HuH-7.5 (cell line): ENCODE results near the gene MED25.
A peak's percentile ranks its signal among the peaks of the same experiment; 100 is the strongest.

Experiments used
- DNase-seq: peaks from one replicate; pipeline ENCODE4 v3.0.0; 2011; ENCODE audit warnings: low spot score

MED25 gene

GRCh38 chr19:49858088-49858985, 40.2 kb downstream of the MED25 start:
- peak; percentile 52 for DNase-seq

GRCh38 chr19:49859682-49860335, 41.7 kb downstream of the MED25 start:
- DNase-seq = no peak

GRCh38 chr19:49860336-49861102, 42.4 kb downstream of the MED25 start:
- DNase-seq = no peak

- no peak for DNase-seq
These were observed 43.0 kb downstream of the MED25 start for GRCh38 chr19:49861107-49861506.

- DNase-seq = no peak
These were observed 43.7 kb downstream of the MED25 start for GRCh38 chr19:49861541-49862378.

GRCh38 chr19:49862391-49863253, 44.5 kb downstream of the MED25 start:
- peak; percentile 87 for DNase-seq

- no peak for DNase-seq
These were observed 45.3 kb downstream of the MED25 start for GRCh38 chr19:49863254-49863934.

GRCh38 chr19:49863935-49864320, 45.8 kb downstream of the MED25 start:
- DNase-seq = no peak

GRCh38 chr19:49864890-49865289, 46.8 kb downstream of the MED25 start:
- DNase-seq = no peak

GRCh38 chr19:49866933-49867782, 49.1 kb downstream of the MED25 start, which contains the start of gene PNKP:
PNKP (minus strand) TSS chr19:49867576; CDS start chr19:49867204, 372 bp downstream.
- peak; percentile 97 for DNase-seq

- no peak for DNase-seq
These were observed 51.0 kb downstream of the MED25 start for GRCh38 chr19:49869009-49869483.

GRCh38 chr19:49869484-49870308, 51.6 kb downstream of the MED25 start:
- DNase-seq = peak; percentile 98

- DNase-seq = no peak
These were observed 52.3 kb downstream of the MED25 start for GRCh38 chr19:49870309-49870901.

- DNase-seq = no peak
These were observed 53.4 kb downstream of the MED25 start for GRCh38 chr19:49871349-49871985.

- no peak for DNase-seq
These were observed 54.4 kb downstream of the MED25 start for GRCh38 chr19:49872245-49873128.

- DNase-seq = no peak
These were observed 55.0 kb downstream of the MED25 start for GRCh38 chr19:49873129-49873521.
